Astrocyte (in vitro differentiated cells and primary cell): ENCODE data around the gene IRS1.

Experiments used
- EZH2 ChIP-seq: IDR thresholded peaks from 2 replicates; pipeline ENCODE4 v1.6.1; 2012; ENCODE audit warnings: mild to moderate bottlenecking, low read length, inconsistent platforms; ENCODE audit not compliant: insufficient read depth
- TF ChIP-seq, protein P1 (sequence below): IDR thresholded peaks from 2 replicates; pipeline ENCODE4 v1.5.1; 2011; ENCODE audit warnings: low read depth, mild to moderate bottlenecking, inconsistent platforms, low read length, moderate library complexity; ENCODE audit not compliant: insufficient read depth

DNA sequence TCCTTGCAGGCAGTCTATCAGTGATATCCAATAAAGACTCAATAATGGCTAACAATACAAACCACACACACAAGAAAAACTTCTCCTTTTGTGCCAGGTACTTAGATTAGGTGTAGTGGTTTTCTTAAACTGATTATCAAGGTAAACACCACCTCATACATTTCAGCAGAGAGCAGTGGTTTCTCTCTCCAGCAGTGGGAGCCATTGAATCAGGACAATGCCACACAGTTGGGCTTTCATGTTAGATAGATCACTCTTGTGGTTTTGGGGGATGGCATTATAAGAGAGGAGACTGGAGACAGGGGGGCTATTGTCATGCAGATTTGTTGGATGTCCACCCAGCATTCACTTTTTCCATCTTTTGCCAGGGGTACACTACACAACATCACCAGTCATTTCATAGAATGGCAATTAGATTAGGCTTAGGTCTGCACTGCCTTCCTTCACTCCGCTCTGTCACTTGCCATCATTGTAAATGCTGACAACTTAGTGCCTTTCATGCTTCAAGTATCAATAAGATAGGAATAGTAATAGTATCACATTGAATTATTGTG lies 13.6 kb upstream of the IRS1 start:
- TF ChIP-seq, protein P1, sequence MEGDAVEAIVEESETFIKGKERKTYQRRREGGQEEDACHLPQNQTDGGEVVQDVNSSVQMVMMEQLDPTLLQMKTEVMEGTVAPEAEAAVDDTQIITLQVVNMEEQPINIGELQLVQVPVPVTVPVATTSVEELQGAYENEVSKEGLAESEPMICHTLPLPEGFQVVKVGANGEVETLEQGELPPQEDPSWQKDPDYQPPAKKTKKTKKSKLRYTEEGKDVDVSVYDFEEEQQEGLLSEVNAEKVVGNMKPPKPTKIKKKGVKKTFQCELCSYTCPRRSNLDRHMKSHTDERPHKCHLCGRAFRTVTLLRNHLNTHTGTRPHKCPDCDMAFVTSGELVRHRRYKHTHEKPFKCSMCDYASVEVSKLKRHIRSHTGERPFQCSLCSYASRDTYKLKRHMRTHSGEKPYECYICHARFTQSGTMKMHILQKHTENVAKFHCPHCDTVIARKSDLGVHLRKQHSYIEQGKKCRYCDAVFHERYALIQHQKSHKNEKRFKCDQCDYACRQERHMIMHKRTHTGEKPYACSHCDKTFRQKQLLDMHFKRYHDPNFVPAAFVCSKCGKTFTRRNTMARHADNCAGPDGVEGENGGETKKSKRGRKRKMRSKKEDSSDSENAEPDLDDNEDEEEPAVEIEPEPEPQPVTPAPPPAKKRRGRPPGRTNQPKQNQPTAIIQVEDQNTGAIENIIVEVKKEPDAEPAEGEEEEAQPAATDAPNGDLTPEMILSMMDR = peak; percentile 51
- no peak for TF ChIP-seq EZH2
